ENCODE measurements around the gene LOXHD1.
A peak's percentile ranks its signal among the peaks of the same experiment; 100 is the strongest.

LOXHD1 gene

DNA sequence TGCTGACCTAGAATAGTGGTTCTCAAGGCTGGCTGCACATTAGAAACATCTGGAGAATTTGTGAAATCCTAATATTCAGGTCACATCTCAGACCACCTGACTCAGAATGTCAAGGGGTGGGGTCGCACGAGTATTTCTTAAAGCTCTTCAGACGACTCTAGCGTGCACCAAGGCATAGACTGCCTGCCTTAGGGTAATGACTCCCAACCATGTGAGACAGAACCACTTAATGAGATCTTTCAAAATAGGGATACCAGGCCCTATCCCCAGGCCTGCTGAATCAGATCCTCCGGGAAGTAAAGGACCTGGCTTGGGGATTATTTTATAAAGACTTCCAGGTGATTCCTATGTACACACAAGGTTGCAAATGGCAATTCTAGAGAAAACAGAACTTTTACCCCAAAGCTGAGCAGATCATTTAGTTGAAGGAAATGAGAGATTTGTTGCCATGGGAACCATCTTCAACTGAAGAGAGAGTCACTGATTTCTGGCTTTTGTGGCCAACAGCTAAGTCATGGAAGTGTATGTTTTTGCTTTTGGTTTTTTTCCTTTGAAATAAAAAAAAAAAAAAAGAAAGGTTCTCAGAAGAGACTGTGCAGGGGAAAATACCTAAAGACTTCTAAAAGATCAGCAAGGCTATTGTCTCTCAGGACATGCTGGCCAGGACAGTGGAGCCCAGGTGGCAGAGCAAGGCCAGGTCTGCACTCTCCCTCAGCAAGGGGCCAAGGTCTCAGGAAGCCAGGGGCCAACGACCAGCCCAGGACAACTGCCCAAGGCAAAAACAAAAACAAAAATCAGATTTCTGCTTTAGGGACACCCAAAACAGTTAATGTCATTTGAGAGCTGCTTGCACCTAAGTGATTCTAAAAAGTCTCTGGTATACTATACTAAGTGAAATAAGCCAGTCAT is 15.3 kb upstream of the LOXHD1 start:
- DNase-seq, result peak; percentile 60

DNA sequence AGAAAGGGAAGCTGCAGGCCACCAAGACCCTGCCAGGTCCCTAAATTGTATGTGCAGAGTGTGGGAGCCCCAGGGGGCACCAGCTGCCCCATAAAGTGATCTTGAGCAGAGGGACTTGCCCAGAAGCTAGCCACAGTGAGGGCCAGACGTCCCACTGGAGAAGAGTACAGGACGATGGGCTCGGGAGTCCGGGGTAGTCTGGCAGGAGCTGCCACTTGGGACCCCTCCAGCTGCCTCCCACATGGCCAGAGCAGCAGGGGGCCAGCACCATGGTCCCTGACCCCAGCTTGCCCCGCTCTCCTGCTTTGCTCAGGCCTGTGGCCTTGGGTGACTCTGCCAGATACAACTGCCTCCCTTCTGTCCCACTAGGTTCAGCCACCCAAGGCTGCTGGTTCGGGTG is 11.7 kb upstream of the LOXHD1 start:
- DNase-seq, result no peak

DNA sequence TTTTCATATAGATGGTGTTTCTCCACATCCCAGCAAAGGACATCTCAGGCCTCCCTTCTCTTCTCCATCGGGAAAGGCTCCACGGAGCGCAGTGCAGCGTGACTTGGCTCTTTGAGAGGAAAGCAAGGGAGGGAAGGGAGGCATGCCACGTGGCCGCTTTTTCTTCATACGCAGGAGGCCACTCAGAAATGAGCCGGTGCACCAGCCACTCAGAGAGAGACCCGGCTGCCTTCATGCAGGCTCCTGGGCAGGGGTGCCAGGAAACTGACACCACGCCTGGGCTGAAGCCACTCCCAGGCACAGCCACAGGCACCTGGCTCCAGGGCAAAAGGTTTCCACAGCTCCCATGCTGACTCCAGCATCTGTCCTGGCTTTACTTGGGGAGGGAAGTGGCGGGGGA is 11.1 kb upstream of the LOXHD1 start:
- DNase-seq, result no peak

DNA sequence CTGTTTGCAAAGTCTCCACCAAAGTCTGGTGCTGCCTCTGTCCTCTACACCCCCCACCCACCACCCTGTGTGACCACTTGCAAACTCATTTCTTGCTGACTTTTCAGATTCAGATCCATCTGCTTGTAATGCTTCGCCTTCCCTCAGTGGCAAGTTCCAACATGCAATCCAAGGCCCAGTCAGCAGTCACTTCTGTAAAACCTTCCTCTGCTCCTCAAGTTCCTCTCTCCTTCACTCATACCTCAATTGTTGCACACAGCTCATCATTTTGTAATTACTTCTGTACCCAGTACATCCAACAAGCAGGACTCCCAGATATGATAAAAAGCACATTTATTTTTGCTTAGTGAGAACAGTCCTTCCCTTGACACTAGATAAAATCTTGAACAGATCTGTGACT is 6.5 kb upstream of the LOXHD1 start:
- no peak for DNase-seq

DNA sequence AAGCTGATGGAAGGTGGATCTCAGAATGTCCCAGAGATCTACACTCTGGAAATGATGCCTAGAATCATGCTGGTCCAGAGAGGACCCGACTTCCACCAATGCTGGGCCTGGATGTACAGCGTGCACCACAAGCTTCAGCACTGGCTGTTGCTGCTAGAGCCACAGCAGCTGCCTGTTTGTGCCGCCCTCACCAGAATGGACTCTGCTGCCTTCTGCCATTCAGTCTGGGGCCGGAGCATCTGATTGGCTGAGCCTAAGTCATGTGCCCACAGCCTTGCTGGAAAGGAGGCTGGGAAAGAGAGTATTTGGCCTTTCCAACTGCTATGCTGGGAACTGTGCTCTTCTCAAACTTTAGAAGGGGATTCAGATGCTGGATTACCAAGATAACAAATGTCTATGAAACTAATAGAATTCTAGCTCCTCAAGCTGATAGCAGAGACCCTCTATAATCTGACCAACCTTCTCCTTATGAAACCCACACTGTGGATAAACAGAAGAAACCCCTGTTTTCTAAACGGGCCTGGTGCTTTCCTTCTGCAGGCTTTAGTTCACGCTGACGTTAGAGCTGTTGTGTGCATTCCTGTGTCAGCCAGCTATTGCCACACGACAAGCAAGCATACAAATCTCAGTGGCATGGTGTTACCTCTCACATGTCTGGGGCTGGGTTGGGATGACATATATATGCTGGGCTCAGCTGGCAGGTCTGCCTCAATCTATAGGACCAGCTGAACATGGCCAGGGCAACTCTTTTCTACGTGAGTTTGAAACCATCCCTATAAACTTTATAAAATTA is 4.1 kb upstream of the LOXHD1 start:
- DNase-seq, result no peak

DNA sequence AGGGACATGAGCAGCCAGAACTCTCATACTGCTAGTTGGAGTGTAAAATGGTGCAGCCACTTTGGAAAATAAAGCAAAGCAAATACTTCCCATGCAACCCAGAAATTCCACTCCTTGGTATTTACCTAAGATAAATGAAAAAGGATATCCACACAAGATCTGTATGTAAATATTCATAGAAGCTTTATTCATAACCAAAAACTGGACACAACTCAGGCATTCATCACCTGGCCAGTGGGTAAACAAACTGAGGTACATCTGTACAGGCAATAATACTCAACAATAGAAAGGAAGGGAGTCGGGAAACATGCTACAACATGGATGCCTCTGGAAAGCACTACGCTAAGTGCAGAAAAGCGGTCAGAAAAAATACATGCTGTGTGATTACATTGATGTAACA is 2.5 kb upstream of the LOXHD1 start:
- no peak for DNase-seq

DNA sequence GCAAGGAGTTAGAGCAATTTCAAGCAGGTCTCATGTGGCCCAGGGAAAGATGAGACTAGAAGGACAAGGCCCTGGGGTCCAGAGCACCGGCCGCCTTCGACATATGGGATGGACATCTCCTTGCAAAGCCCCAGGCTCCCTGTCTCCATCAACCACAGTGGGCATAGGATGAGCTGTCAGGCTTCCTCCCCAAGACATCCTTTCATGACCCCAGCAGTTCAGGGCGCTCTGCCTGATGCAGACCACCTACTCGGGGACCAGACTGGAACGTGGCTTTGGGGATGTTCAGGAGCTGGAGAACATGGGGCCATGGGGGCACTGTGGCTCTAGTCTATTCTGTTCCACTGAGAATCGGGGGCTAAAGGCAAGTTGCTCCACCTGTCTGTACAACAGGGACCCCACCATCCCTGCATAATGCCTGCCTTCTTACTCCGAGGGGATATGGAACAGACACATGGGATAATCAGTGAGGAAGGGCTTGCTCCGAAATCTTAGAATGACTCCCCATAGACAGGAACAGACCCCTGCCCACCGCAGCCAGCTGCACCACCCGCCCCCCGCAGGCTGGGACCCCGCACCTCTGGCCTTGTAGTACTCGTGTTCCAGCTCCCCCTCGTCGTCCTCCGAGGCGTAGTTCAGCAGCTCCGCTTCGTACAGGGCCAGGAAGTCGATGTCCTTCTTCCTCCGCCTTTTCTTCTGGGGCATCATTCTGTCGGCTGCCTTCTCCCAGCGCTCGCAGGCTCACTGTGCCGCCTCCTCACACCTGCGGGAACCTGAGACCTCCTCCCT is 500 bp downstream of the LOXHD1 start:
- DNase-seq, result no peak

DNA sequence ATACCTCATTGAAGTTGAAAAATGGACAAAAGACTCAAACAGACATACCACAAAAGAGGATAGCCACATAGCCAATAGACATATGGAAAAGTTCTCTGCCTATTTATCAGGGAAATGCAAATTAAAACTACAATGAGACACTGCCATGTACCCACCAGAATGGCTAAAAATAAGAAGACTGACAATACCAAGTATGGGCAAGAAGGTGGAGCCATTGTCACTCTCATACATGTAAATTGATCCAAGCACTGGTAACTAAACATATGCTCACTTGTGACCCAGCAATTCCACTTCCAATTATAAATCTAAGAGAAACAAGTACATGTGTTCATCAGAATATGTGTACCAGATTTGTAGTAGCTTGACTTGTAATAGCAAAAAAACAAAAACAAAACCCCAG is 4.6 kb downstream of the LOXHD1 start:
- no peak for DNase-seq

DNA sequence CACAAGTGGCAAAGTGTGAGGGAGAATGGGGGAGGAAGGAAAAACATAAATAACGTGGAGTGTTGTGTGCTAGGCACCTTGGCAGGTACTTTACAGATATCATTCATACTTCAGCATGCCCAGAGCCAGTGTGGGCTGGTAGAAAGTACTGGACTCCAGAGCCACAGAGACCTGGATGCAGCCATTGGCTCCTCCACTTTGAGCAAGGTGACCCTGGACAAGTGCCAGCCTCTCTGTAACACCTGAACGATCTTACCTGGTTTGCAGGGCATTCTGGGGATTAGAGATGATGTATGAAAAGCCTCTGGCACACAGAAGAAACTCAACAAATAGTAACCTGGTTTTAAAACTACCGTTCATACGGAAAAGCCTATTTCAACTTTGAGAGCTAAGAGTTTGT is 6.3 kb downstream of the LOXHD1 start:
- DNase-seq, result no peak

DNA sequence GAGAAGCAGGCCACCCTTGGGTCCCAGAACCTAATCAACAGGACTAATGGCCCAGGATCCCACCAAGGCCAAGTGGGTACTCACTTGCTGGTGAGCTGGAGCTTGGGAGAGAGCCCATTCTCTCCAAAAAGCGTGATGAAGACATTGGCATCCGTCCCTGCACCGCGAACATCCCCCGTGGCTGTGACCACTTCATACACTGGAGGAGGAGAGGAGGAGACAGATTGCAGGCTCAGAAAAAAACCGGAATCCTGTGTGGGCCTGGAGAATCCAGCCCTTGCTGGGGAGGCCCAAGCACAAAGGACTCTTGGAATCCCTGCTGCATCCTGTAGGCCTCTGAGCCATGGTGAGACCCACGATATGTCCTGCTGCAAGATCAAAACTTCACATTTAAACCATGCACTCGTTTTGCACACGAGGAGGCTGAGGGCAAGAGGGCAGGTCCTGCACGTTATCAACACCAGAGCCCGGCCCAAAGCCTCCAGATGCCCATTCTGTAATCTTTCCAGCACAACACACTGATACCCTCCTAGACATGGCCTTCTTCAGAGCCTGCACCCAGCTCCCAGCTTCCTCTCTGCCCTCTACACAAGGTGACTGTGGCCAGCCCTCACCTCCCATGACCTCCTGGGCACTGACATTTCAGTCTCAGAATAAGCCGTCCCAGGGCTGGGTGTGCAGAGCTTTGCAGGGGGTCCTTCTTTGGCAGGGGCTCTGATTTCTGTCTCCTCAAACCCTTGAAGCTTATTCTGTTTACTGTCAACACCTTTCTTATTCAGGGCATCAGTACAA is 7.8 kb downstream of the LOXHD1 start:
- no peak for DNase-seq

DNA sequence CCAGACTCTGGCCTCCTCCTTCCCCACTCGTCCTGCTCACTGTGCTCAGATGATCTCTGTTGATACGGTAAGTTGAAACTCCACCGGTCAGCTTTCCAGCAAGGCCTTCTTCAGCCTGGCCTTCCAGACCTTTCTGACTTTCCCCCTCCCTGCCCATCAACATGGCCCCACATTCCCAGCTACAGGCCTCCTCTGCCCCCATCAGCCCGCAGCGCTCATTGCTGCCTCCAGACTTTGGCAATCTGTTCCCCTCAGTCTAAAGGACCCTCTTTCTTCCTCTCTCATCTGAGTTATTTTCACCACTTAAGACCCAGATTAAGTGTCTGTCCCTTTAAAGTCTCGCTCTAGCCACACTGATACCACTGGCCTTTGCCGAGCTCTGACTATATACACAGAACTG is 10.6 kb downstream of the LOXHD1 start:
- DNase-seq, result no peak

DNA sequence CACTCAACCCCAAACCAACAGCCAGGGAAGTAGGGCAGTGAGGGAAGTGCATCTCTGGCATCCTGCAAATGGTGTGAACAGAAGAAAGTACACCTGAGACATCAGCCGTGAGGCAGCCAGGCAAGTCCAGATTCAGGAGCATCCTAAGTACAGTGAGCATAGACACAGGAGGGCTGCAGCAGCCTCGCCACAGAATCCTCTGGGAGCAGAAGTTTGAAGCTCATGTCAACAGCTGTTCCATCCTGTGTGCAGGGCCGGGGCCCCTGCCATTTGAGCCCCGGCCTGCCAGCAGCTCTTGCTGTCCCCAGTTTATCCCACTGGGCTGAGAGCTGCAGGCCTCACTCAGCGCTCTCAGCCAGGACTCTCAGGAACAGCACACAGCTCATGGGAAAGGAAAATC is 14.5 kb downstream of the LOXHD1 start:
- DNase-seq, result no peak

DNA sequence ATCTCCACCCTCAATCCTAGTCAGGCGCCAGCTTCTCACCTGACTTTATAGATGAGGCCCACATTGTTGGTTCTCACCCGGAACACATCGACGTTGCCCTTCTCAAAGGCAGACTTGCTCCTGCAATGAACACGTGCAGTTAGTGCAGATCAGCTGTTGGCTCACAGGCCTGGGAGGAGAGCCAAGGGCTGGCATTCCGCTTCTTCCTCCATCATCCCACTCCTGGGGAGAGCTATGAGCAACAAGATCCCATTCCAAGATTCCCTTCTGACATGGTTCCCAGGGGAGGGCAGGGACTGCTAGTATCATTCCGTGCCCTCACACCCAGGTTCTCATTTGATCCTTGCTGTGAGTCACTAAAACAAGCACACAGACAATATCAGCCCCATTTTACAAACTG is 15.1 kb downstream of the LOXHD1 start:
- DNase-seq, result no peak

DNA sequence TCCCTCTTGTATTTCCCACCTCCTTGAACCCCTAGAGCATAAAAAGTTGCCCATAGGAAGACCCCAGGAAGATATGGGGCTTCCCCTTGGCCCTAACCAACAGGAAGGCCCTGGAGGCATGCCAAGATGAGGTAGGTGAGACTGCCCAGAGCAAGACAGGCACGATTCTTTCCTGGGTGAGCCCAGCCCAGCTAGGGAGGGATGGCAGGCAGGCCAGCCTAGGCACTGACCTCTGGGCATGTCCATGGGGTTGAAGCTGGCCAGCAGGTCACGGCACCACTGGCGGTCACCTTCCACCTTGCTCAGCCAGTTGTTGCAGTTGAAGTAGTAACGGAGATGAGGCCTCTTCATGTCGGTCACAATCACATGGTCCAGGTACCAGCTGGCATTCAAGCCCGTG is 17.6 kb downstream of the LOXHD1 start:
- no peak for DNase-seq

DNA sequence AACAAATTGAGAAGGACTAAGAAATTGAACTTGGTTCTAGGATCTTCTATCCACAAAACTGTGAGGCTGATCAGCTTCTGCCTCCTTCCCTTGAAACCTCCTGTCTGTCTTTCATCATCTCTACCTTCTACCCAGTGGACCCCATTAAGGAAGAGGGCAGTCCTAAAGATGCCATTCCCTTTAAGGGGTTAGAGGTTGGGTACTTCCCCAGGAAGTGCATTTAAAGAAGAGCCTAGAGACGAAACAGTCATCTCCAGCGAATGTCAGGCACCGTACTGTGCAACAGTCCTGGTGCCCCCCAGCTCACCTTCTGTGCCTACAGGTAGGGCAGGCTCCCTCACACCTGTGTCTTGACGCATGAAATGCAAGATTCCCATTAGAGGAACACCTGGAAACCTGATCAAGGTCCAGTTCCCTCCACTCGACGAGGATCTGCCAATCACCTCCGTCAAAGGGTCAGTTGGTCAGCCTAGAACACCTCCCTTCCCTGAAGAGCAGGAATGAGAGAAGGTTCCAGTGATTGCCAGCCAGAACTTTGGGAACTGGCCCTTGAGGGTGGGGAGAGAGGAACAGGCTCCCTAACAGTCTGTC is 20.9 kb downstream of the LOXHD1 start:
- no peak for DNase-seq

DNA sequence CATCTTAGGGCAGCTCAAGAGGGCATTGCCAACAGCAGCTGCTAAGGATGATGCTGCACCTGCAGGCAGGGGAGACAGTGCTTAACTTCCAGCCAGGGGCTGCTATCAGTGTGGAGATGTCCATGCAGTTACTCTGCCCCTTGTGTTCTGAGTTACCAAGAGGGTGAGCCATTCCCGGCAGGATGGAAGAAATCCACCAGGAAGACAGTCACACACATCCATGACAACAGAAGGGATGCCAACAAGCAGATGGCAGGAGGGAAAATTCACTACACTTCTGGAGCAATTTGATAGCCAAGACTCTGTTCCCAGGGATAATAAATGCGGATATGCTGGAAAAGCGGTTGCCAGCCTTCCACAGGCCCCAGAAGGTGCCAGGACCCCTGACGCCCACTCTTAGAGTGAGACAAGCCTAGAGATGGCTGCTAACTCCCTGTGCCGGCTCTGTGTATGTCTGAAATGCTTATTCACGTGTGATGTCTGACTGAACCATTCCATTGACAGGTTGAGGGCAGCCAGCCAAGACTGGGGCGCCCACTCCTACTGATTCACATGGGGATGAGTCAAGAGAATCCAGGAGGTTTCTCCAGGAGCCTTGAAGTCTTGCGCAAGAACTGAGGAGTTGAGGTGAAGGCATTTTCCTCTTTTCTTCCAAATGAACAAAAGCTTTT is 24.5 kb downstream of the LOXHD1 start:
- no peak for DNase-seq

DNA sequence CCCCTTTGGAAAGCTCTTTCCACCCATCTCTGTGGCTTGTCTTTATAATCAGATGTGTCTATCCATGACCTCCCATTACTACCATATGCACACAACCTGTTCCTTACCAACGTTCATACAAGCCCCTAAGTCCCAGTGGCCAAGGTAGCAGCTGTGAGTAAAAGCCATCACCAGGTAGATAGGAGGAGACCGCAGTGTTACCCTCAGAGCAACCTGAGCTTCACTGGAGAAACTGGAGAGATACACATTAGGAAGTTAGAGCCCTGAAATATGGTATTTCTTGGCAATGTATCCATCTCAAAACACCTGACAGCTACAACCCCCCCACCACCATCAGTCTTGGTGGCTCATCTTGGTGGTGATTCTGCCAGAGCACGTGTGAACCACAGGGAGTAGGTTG is 26.0 kb downstream of the LOXHD1 start:
- no peak for DNase-seq

DNA sequence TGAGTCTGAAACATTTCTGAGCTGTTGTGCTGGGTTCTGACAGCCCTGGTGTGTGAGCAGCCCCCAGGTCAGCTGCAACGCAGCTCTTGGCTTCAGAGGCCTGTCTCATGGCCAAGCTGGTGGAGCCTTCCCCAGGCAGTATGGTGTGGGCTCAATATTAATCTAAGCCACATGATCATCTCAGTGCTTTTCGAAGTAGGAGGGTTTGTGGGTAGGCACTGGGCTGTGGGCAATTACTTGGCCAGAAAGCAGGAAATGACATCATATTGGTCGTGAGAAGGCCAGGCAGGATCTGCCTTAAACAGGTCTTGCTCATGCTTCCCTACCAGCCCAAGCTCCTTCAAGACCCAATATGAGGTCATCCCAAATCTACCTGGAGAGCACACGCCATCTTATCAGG is 26.9 kb downstream of the LOXHD1 start:
- no peak for DNase-seq

DNA sequence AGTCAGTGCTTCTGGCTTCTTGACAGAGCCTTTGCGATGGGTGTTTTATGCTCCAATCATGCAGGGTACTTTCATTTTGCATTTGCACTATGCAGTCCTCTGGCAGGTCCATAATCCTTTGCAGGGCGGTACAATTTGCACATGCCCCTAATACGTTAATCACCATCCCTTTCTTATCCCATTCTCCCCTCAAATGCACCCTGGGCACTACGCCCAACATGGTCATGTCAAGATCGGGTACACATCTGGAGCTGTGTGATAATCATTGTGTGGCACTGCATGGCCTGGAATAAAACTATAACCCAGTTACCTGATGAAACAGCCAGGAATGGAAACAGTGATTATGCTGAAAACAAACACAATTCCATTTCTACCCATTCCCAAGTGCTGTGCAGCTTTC is 27.7 kb downstream of the LOXHD1 start:
- no peak for DNase-seq

DNA sequence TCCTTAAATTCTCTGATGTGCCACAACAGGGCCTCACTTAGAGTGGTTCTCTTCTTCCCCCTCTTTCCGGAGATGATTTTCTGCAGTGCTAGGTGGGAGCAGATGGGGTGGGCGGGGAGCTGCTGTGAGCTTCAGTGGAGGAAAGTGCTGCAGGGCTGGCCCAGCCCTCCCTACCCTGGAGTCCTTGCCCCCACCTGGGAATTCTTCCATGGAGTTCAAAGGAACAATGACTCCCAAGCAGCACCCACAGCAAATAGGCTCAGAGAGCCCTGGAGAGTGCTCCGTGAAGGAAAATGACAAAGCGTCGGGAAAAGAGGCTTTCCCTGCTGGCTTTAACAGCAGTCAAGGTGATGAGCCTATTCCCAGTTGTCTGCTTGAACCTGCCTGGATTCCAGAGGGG is 28.8 kb downstream of the LOXHD1 start:
- DNase-seq, result no peak

DNA sequence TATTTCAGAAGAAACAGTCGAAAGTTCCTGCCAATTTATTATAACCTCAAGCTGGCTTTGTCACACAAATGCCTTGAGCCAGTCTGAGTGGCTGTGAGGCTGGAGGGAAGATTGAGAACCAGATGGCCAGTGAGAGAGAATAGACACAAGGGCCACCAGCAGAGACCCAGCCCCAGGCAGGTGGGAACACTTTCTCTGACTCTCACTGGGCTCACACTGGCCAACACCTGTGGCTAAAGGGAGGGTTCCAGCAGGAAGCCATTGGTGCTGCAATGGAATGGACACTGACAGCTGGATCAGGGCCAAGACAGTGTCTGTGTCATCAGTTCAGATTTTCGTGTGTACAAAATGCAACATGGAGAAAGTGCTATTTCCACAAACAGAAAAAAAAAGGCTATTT is 29.9 kb downstream of the LOXHD1 start:
- no peak for DNase-seq

DNA sequence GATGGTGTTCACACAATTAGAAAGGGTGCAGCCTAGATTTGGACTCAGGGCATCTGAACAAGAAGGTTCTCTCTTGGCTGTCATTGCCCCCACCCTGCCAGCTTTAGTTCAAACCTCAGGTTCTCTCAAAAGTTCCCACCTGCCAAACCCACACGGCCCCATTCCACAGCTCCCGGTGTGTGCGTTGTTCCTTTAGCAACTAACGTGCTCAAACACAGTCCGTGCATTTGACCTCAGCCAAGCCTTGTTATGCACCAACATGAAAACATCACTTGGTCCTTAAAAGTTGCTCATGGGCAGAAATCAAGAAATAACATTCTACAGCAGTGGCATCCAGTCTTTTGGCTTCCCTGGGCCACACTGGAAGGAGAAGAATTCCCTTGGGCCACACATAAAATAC is 32.0 kb downstream of the LOXHD1 start:
- no peak for DNase-seq

All from CD4-positive, alpha-beta T cell treated with Interleukin-4 for 4 hours (primary cell).